ENCODE data around the gene YAP1.
A peak's percentile ranks its signal among the peaks of the same experiment; 100 is the strongest.

The YAP1 gene

GRCh38 chr11:102239448-102239847 is 129.2 kb downstream of the YAP1 start:
- H3K4me3 ChIP-seq (ENCODE audit: low read depth, low read length) = no peak overlapping the region
- no peak for TF ChIP-seq CTCF (IDR thresholded peaks at IDR 0.05; ENCODE audit: insufficient read depth, low read length, missing control alignments)
- ChIA-PET POLR2A (no interaction called here), CTCF (no interaction called here)
- no peak for DNase-seq (ENCODE audit: low read depth, low spot score)

- no peak for DNase-seq (ENCODE audit: low read depth, low spot score)
- TF ChIP-seq CTCF (IDR thresholded peaks at IDR 0.05; ENCODE audit: insufficient read depth, low read length, missing control alignments) = no peak
- H3K4me3 ChIP-seq (ENCODE audit: low read depth, low read length) = no peak overlapping the region
- CTCF ChIA-PET = interaction anchor here (1.4 kb wide), 1 partner anchor 10 kb away, joined by 3 read pairs; no protein-coding TSS in a partner anchor
- POLR2A ChIA-PET = no interaction called here
Measured at GRCh38 chr11:102239911-102240310, 129.7 kb downstream of the YAP1 start.

GRCh38 chr11:102240502-102240901 is 130.3 kb downstream of the YAP1 start:
- POLR2A ChIA-PET = no interaction called here
- CTCF ChIA-PET = interaction anchor here (1.4 kb wide), 1 partner anchor 9 kb away, joined by 3 read pairs; no protein-coding TSS in a partner anchor
- H3K4me3 ChIP-seq (ENCODE audit: low read depth, low read length) = no peak overlapping the region
- no peak for TF ChIP-seq CTCF (IDR thresholded peaks at IDR 0.05; ENCODE audit: insufficient read depth, low read length, missing control alignments)
- DNase-seq (ENCODE audit: low read depth, low spot score) = peak; percentile 67

- no peak for TF ChIP-seq CTCF (IDR thresholded peaks at IDR 0.05; ENCODE audit: insufficient read depth, low read length, missing control alignments)
- DNase-seq (ENCODE audit: low read depth, low spot score) = no peak
- CTCF ChIA-PET = interaction anchor here (1.4 kb wide), 1 partner anchor 9 kb away, joined by 3 read pairs; no protein-coding TSS in a partner anchor
- POLR2A ChIA-PET = no interaction called here
- no peak overlapping the region for H3K4me3 ChIP-seq (ENCODE audit: low read depth, low read length)
Measured at GRCh38 chr11:102241026-102241425, 130.8 kb downstream of the YAP1 start.

GRCh38 chr11:102243399-102243884 is 133.2 kb downstream of the YAP1 start:
- DNase-seq (ENCODE audit: low read depth, low spot score) = no peak
- ChIA-PET CTCF (no interaction called here), POLR2A (no interaction called here)
- no peak for TF ChIP-seq CTCF (IDR thresholded peaks at IDR 0.05; ENCODE audit: insufficient read depth, low read length, missing control alignments)
- no peak overlapping the region for H3K4me3 ChIP-seq (ENCODE audit: low read depth, low read length)

- no peak overlapping the region for H3K4me3 ChIP-seq (ENCODE audit: low read depth, low read length)
- ChIA-PET CTCF (interaction anchor here (0.6 to 1.1 kb wide), 2 partner anchors 9 to 40 kb away, joined by 3 to 4 read pairs; no protein-coding TSS in a partner anchor), POLR2A (interaction anchor here (0.6 to 1.1 kb wide), 2 partner anchors 12 to 15 kb away, joined by 3 read pairs; no protein-coding TSS in a partner anchor)
- DNase-seq (ENCODE audit: low read depth, low spot score) = peak; percentile 68
- no peak for TF ChIP-seq CTCF (IDR thresholded peaks at IDR 0.05; ENCODE audit: insufficient read depth, low read length, missing control alignments)
Measured at GRCh38 chr11:102244681-102245409, 134.6 kb downstream of the YAP1 start.
